ENCODE results near the gene ZNF175. TPM values are rescaled to one million over a fixed set of nuclear protein-coding genes. Genes with fewer than 3 reads are reported as not detected.
"Not testable (repeated sequence)": the region's sequence is repeated elsewhere in the genome, so short reads cannot be mapped to it uniquely, and the experiment has no call there.

Gene ZNF175
- total RNA-seq, 1 donor from 2014 or later: 16.0 TPM

- no peak for DNase-seq (ENCODE audit: low spot score)
Observed at GRCh38 chr19:51628153-51628939, 57.3 kb downstream of the ZNF175 start.

- DNase-seq (ENCODE audit: low spot score): not testable (repeated sequence)
Observed at GRCh38 chr19:51630315-51630714, 59.2 kb downstream of the ZNF175 start, which contains the start of gene SIGLEC5. SIGLEC5 (minus strand) TSS chr19:51630401; CDS start chr19:51630335, 66 bp downstream.

- no peak for DNase-seq (ENCODE audit: low spot score)
Observed at GRCh38 chr19:51632126-51632525, 61.0 kb downstream of the ZNF175 start.

- no peak for DNase-seq (ENCODE audit: low spot score)
Observed at GRCh38 chr19:51637362-51637978, 66.4 kb downstream of the ZNF175 start.

- no peak for DNase-seq (ENCODE audit: low spot score)
Observed at GRCh38 chr19:51639916-51640315, 68.8 kb downstream of the ZNF175 start.

GRCh38 chr19:51640386-51640785 is 69.3 kb downstream of the ZNF175 start:
- no peak for DNase-seq (ENCODE audit: low spot score)

GRCh38 chr19:51641648-51642047 is 70.6 kb downstream of the ZNF175 start:
- no peak for DNase-seq (ENCODE audit: low spot score)

Other genes with a start within 250 kb of the ZNF175 start
- gene VSIG10L, start 229.1 kb upstream of the ZNF175 start, total RNA-seq: 2.1 TPM
- 73.4 TPM for gene ETFB, start 204.9 kb upstream of the ZNF175 start, total RNA-seq
- 1.7 TPM for gene CLDND2, start 202.3 kb upstream of the ZNF175 start, total RNA-seq
- 1.7 TPM for gene NKG7, start 198.6 kb upstream of the ZNF175 start, total RNA-seq
- not detected for gene LIM2, start 183.3 kb upstream of the ZNF175 start, total RNA-seq
- not detected for gene C19orf84, start 180.7 kb upstream of the ZNF175 start, total RNA-seq
- gene SIGLEC10, start 153.6 kb upstream of the ZNF175 start, total RNA-seq: 14.0 TPM
- gene SIGLEC8, start 112.8 kb upstream of the ZNF175 start, total RNA-seq: 6.3 TPM
- not detected for gene CEACAM18, start 92.7 kb upstream of the ZNF175 start, total RNA-seq
- gene SIGLEC12, start 69.5 kb upstream of the ZNF175 start, total RNA-seq: 0.34 TPM
- gene SIGLEC6, start 39.6 kb upstream of the ZNF175 start, total RNA-seq: 2.2 TPM
- 1.2 TPM for gene SIGLEC5, start 59.1 kb downstream of the ZNF175 start, total RNA-seq
- gene SIGLEC14, start 75.5 kb downstream of the ZNF175 start, total RNA-seq: 4.2 TPM
- gene SPACA6, start 122.0 kb downstream of the ZNF175 start, total RNA-seq: 25.6 TPM
- gene HAS1, start 152.7 kb downstream of the ZNF175 start, total RNA-seq: 0.18 TPM
- gene FPR1, start 180.6 kb downstream of the ZNF175 start, total RNA-seq: 4.3 TPM
- gene FPR2, start 189.9 kb downstream of the ZNF175 start, total RNA-seq: 0.89 TPM
- 3.4 TPM for gene FPR3, start 223.9 kb downstream of the ZNF175 start, total RNA-seq

All from ureter (tissue), 1 donor.